ENCODE data around the gene RPLP2. TPM values are rescaled to one million over a fixed set of nuclear protein-coding genes. Genes with fewer than 3 reads are reported as not detected.

The RPLP2 gene
- total RNA-seq, 1 experiment from 2014 or later, result 2,582 TPM

DNA sequence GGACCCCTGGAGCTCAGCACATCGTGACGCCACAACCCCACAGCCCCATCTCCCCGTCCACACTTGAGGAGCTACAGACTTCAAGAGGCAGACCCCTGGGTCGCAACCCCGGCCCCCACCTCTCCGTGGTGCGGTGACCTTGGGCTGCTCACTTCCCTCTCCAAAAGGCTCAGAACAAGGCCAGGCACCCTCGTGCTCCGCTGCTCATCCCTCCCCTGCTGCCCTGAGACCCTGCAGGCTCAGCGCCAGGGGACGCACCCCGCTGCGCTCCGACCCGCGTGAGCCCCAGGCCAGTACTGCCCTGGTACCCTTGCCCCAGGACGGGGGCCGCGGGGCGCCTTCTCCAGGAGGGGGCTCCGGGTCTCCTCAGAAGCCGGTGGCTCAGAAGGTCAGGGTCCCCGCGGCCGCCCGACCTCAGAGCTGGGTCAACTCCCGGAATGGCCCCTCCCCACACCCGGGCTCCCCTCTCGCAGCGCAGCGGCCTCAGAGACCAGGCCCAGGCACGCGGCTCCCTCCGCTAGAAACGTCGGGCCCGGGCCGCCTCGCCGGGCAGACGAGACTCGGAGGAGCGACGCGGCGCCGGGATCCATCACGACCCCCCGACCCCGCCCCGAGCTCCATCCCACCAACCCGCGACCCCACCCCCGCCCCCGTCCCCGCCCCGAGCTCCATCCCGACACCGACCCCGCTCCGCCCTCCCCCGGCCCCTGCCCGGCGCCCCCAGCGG is 33.0 kb upstream of the RPLP2 start (continued):
- TF ChIP-seq, protein P1, sequence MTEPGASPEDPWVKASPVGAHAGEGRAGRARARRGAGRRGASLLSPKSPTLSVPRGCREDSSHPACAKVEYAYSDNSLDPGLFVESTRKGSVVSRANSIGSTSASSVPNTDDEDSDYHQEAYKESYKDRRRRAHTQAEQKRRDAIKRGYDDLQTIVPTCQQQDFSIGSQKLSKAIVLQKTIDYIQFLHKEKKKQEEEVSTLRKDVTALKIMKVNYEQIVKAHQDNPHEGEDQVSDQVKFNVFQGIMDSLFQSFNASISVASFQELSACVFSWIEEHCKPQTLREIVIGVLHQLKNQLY (CRISPR knock-in tag; IDR thresholded peaks at IDR 0.05), result no peak
- TF ChIP-seq, protein P2, sequence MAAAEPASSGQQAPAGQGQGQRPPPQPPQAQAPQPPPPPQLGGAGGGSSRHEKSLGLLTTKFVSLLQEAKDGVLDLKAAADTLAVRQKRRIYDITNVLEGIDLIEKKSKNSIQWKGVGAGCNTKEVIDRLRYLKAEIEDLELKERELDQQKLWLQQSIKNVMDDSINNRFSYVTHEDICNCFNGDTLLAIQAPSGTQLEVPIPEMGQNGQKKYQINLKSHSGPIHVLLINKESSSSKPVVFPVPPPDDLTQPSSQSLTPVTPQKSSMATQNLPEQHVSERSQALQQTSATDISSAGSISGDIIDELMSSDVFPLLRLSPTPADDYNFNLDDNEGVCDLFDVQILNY (CRISPR knock-in tag; IDR thresholded peaks at IDR 0.05), result no peak
- TF ChIP-seq NFYB (CRISPR knock-in tag; conservative IDR thresholded peaks at IDR 0.05; ENCODE audit: low read depth), result no peak
- no peak for TF ChIP-seq EMX1 (CRISPR knock-in tag; IDR thresholded peaks at IDR 0.05)
- TF ChIP-seq, protein P3, sequence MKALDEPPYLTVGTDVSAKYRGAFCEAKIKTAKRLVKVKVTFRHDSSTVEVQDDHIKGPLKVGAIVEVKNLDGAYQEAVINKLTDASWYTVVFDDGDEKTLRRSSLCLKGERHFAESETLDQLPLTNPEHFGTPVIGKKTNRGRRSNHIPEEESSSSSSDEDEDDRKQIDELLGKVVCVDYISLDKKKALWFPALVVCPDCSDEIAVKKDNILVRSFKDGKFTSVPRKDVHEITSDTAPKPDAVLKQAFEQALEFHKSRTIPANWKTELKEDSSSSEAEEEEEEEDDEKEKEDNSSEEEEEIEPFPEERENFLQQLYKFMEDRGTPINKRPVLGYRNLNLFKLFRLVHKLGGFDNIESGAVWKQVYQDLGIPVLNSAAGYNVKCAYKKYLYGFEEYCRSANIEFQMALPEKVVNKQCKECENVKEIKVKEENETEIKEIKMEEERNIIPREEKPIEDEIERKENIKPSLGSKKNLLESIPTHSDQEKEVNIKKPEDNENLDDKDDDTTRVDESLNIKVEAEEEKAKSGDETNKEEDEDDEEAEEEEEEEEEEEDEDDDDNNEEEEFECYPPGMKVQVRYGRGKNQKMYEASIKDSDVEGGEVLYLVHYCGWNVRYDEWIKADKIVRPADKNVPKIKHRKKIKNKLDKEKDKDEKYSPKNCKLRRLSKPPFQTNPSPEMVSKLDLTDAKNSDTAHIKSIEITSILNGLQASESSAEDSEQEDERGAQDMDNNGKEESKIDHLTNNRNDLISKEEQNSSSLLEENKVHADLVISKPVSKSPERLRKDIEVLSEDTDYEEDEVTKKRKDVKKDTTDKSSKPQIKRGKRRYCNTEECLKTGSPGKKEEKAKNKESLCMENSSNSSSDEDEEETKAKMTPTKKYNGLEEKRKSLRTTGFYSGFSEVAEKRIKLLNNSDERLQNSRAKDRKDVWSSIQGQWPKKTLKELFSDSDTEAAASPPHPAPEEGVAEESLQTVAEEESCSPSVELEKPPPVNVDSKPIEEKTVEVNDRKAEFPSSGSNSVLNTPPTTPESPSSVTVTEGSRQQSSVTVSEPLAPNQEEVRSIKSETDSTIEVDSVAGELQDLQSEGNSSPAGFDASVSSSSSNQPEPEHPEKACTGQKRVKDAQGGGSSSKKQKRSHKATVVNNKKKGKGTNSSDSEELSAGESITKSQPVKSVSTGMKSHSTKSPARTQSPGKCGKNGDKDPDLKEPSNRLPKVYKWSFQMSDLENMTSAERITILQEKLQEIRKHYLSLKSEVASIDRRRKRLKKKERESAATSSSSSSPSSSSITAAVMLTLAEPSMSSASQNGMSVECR (CRISPR knock-in tag; IDR thresholded peaks at IDR 0.05; ENCODE audit: borderline replicate concordance), result peak; percentile 49; the same call in 1 of the 2 replicates
- TF ChIP-seq CREM (CRISPR knock-in tag; IDR thresholded peaks at IDR 0.05), result no peak
- TF ChIP-seq GABPB1 (CRISPR knock-in tag; IDR thresholded peaks at IDR 0.05), result no peak
- TF ChIP-seq FOXJ3 (CRISPR knock-in tag; IDR thresholded peaks at IDR 0.05; ENCODE audit: borderline replicate concordance), result no peak
- no peak for TF ChIP-seq TEAD1 (CRISPR knock-in tag; IDR thresholded peaks at IDR 0.05)
- TF ChIP-seq, protein P4, sequence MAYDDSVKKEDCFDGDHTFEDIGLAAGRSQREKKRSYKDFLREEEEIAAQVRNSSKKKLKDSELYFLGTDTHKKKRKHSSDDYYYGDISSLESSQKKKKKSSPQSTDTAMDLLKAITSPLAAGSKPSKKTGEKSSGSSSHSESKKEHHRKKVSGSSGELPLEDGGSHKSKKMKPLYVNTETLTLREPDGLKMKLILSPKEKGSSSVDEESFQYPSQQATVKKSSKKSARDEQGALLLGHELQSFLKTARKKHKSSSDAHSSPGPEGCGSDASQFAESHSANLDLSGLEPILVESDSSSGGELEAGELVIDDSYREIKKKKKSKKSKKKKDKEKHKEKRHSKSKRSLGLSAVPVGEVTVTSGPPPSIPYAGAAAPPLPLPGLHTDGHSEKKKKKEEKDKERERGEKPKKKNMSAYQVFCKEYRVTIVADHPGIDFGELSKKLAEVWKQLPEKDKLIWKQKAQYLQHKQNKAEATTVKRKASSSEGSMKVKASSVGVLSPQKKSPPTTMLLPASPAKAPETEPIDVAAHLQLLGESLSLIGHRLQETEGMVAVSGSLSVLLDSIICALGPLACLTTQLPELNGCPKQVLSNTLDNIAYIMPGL (CRISPR knock-in tag; IDR thresholded peaks at IDR 0.05), result 0 out of 2 replicates have a peak, but pooled peaks have one; percentile 6
- TF ChIP-seq ETV6 (CRISPR knock-in tag; IDR thresholded peaks at IDR 0.05), result no peak; the same call in 1 of the 2 replicates
- no peak for TF ChIP-seq CREB1 (CRISPR knock-in tag; IDR thresholded peaks at IDR 0.05)
- no peak for TF ChIP-seq HMGA2 (CRISPR knock-in tag; IDR thresholded peaks at IDR 0.05)
- TF ChIP-seq, protein P5, sequence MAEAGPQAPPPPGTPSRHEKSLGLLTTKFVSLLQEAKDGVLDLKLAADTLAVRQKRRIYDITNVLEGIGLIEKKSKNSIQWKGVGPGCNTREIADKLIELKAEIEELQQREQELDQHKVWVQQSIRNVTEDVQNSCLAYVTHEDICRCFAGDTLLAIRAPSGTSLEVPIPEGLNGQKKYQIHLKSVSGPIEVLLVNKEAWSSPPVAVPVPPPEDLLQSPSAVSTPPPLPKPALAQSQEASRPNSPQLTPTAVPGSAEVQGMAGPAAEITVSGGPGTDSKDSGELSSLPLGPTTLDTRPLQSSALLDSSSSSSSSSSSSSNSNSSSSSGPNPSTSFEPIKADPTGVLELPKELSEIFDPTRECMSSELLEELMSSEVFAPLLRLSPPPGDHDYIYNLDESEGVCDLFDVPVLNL (CRISPR knock-in tag; IDR thresholded peaks at IDR 0.05; ENCODE audit: borderline replicate concordance, low read depth), result no peak
- TF ChIP-seq RORB (CRISPR knock-in tag; IDR thresholded peaks at IDR 0.05), result no peak
- 0 out of 2 replicates have a peak, but pooled peaks have one; percentile 59 for TF ChIP-seq KAT7 (CRISPR knock-in tag; IDR thresholded peaks at IDR 0.05; ENCODE audit: borderline replicate concordance)
- no peak; the same call in 1 of the 2 replicates for TF ChIP-seq ESRRA (CRISPR knock-in tag; IDR thresholded peaks at IDR 0.05; ENCODE audit: borderline replicate concordance)
- TF ChIP-seq ZBTB21 (CRISPR knock-in tag; IDR thresholded peaks at IDR 0.05; ENCODE audit: borderline replicate concordance), result no peak
- TF ChIP-seq SMAD3 (CRISPR knock-in tag; IDR thresholded peaks at IDR 0.05; ENCODE audit: borderline replicate concordance), result no peak; the same call in 1 of the 2 replicates
- TF ChIP-seq, protein P6, sequence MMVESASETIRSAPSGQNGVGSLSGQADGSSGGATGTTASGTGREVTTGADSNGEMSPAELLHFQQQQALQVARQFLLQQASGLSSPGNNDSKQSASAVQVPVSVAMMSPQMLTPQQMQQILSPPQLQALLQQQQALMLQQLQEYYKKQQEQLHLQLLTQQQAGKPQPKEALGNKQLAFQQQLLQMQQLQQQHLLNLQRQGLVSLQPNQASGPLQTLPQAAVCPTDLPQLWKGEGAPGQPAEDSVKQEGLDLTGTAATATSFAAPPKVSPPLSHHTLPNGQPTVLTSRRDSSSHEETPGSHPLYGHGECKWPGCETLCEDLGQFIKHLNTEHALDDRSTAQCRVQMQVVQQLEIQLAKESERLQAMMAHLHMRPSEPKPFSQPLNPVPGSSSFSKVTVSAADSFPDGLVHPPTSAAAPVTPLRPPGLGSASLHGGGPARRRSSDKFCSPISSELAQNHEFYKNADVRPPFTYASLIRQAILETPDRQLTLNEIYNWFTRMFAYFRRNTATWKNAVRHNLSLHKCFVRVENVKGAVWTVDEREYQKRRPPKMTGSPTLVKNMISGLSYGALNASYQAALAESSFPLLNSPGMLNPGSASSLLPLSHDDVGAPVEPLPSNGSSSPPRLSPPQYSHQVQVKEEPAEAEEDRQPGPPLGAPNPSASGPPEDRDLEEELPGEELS (CRISPR knock-in tag; IDR thresholded peaks at IDR 0.05), result no peak; the same call in 1 of the 2 replicates
- TF ChIP-seq, protein P7, sequence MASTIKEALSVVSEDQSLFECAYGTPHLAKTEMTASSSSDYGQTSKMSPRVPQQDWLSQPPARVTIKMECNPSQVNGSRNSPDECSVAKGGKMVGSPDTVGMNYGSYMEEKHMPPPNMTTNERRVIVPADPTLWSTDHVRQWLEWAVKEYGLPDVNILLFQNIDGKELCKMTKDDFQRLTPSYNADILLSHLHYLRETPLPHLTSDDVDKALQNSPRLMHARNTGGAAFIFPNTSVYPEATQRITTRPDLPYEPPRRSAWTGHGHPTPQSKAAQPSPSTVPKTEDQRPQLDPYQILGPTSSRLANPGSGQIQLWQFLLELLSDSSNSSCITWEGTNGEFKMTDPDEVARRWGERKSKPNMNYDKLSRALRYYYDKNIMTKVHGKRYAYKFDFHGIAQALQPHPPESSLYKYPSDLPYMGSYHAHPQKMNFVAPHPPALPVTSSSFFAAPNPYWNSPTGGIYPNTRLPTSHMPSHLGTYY (CRISPR knock-in tag; IDR thresholded peaks at IDR 0.05), result no peak
- TF ChIP-seq GRHL2 (CRISPR knock-in tag; IDR thresholded peaks at IDR 0.05; ENCODE audit: insufficient replicate concordance, severe bottlenecking), result no peak
- TF ChIP-seq JUN (CRISPR knock-in tag; IDR thresholded peaks at IDR 0.05), result 0 out of 2 replicates have a peak, but pooled peaks have one; percentile 65
- TF ChIP-seq RELA (CRISPR knock-in tag; IDR thresholded peaks at IDR 0.05; ENCODE audit: borderline replicate concordance), result no peak
- TF ChIP-seq, protein P8, sequence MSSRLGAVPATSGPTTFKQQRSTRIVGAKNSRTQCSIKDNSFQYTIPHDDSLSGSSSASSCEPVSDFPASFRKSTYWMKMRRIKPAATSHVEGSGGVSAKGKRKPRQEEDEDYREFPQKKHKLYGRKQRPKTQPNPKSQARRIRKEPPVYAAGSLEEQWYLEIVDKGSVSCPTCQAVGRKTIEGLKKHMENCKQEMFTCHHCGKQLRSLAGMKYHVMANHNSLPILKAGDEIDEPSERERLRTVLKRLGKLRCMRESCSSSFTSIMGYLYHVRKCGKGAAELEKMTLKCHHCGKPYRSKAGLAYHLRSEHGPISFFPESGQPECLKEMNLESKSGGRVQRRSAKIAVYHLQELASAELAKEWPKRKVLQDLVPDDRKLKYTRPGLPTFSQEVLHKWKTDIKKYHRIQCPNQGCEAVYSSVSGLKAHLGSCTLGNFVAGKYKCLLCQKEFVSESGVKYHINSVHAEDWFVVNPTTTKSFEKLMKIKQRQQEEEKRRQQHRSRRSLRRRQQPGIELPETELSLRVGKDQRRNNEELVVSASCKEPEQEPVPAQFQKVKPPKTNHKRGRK (CRISPR knock-in tag; IDR thresholded peaks at IDR 0.05; ENCODE audit: borderline replicate concordance), result no peak
